HT-29 (cell line): ENCODE results near the gene NMRK2. TPM values are rescaled to one million over a fixed set of nuclear protein-coding genes. Genes with fewer than 3 reads are reported as not detected.
A peak's percentile ranks its signal among the peaks of the same experiment; 100 is the strongest.
"Not testable (repeated sequence)": the region's sequence is repeated elsewhere in the genome, so short reads cannot be mapped to it uniquely, and the experiment has no call there.

Experiments used
- DNase-seq: peaks from one replicate; pipeline ENCODE4 v3.0.0-alpha.2; 2015; ENCODE audit warnings: low spot score
- total RNA-seq: library from RNA; depleted of rRNA; stranded (reverse); fragments of >200 nt; shearing (Covaris generic); gene quantifications from 2 replicates; pipeline ENCODE4 v1.2.3, GENCODE V29; 2014

The NMRK2 gene
- total RNA-seq, 1 experiment from 2014 or later = not detected

- DNase-seq = no peak
Observed at GRCh38 chr19:3964256-3965194, 31.7 kb downstream of the NMRK2 start.

- DNase-seq = no peak
Observed at GRCh38 chr19:3966051-3967017, 33.5 kb downstream of the NMRK2 start.

GRCh38 chr19:3967983-3968382, 35.1 kb downstream of the NMRK2 start:
- not testable (repeated sequence) for DNase-seq

- peak; percentile 49 for DNase-seq
Observed at GRCh38 chr19:3968556-3969434, 35.9 kb downstream of the NMRK2 start.

GRCh38 chr19:3969435-3970312, 36.8 kb downstream of the NMRK2 start:
- DNase-seq = peak; percentile 37

- no peak for DNase-seq
Observed at GRCh38 chr19:3970313-3970807, 37.5 kb downstream of the NMRK2 start.

GRCh38 chr19:3970808-3971598, 38.1 kb downstream of the NMRK2 start, which contains the start of gene DAPK3:
TSS of gene DAPK3 (minus strand) at chr19:3971099. CDS start at chr19:3969735, 1,364 bp downstream.
- peak; percentile 92 for DNase-seq

GRCh38 chr19:3975144-3975543, 42.3 kb downstream of the NMRK2 start:
- no peak for DNase-seq

GRCh38 chr19:3975637-3976087, 42.8 kb downstream of the NMRK2 start:
- DNase-seq = no peak

- no peak for DNase-seq
Observed at GRCh38 chr19:3976495-3977241, 43.8 kb downstream of the NMRK2 start.

GRCh38 chr19:3977242-3978143, 44.6 kb downstream of the NMRK2 start:
- DNase-seq = no peak

GRCh38 chr19:3978145-3978544, 45.3 kb downstream of the NMRK2 start:
- DNase-seq = no peak

GRCh38 chr19:3979289-3979673, 46.4 kb downstream of the NMRK2 start:
- DNase-seq = no peak

- no peak for DNase-seq
Observed at GRCh38 chr19:3979674-3980352, 46.9 kb downstream of the NMRK2 start.

- no peak for DNase-seq
Observed at GRCh38 chr19:3980353-3981251, 47.7 kb downstream of the NMRK2 start.

- no peak for DNase-seq
Observed at GRCh38 chr19:3981373-3981735, 48.5 kb downstream of the NMRK2 start.
